HG03520 (cell line): ENCODE data around the gene GALNT7.

ENCODE experiments used
- ATAC-seq: cut with Tn5 transposase; IDR thresholded peaks from one replicate; pipeline ENCODE4 v1.9.1; 2021; ENCODE audit warnings: mild to moderate bottlenecking, moderate library complexity; ENCODE audit not compliant: unreplicated experiment

Gene GALNT7

DNA sequence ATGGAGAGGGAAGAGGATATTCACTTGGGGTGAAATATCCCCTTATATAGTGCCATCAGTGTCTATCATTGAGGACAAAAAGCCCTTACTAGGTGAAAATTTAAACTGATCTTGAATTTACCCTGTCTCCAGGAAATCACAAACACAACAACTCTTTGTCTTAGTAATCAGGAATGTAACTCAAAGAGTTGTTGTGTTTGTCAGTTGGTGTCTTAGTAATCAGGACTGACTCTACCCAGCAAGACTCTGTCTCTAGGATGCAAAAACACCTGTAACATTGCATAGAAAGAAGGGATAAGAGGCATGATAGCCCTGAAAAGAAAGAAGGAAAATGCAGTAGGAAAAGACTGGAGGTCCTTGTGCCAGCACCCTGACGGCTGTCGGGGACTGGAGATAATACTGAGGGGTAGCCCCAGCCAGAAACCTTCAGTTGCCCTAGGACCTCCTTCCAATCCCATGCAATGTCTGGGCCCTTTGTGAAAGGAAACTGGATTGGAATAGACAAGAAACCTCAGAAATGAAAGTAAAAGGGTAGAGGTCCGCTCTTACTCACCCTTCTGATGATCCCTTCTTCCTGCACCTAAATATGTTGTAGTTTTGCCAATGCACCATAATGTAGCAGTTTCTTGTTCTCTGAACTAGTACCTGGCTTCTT, 120.2 kb downstream of the GALNT7 start:
- ATAC-seq = peak; percentile 47

DNA sequence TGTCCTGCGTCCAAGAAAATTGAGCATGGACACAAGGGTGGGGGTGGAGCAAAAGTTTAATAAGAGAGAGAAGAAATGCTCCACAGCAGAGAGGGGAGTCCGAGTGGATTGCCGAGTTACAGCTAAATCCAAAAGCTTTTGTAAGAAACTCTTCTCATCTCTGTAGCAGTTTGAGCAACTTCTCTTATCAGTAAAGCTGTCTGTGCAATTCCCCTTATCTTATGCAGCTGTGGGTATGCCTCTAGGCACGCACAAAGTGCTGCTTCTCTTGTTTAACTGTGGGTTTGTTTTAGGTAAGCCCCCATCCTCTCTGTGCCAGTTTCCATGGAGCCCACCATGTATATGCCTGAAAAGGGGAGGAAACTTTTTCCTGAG, 120.7 kb downstream of the GALNT7 start:
- ATAC-seq = peak; percentile 18

- no peak for ATAC-seq
Observed at GRCh38 chr4:173291899-173292298, 123.3 kb downstream of the GALNT7 start.

- no peak for ATAC-seq
Observed at GRCh38 chr4:173293663-173294062, 125.1 kb downstream of the GALNT7 start.

DNA sequence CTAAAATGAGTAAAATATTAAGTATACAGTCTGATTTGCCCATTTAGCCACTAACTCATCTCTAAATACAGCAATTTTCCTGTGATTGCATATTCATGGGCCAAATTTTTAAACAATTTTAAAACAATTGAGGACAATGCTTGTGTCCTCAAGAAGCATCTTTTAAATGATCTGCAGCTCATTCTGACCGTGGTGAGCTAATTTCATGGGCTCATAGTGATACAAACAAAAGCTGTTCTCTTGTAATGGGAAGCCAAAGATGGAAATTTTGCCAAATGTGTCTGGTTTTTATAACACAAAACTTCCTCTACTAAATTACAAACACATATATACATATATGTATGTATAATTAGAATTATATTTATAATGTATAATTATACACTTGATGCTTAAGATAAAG, 125.8 kb downstream of the GALNT7 start:
- no peak for ATAC-seq

DNA sequence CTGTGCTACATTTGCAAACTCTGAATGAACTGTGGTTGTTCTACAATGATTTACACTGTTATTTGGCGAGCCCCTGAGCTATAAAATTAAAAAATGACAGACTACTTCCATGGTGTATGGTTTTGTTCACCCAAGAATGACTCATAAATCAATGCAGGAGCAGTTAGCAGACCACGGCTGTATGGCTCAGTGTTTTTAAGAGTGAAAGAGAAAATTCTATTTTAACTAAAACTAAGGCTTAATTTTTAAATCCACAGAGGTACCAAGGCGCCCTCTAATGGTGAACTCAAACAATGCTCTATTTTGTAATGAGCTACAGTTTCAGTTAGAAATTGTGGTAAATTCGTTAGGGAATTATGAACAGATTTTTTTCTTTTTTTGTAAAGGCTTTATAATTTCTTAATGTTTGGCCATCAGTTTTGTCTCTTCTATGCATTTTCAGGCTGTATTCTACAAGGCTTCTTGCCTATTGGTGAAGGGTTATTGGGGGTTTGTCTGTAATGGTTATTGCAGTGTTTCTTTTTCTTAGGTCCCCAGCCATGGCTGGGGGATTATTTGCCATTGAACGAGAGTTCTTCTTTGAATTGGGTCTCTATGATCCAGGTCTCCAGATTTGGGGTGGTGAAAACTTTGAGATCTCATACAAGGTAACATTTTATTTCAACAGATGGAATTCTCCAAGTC, 133.0 kb downstream of the GALNT7 start:
- peak; percentile 53 for ATAC-seq

GRCh38 chr4:173307778-173308177, 139.2 kb downstream of the GALNT7 start:
- ATAC-seq = no peak

DNA sequence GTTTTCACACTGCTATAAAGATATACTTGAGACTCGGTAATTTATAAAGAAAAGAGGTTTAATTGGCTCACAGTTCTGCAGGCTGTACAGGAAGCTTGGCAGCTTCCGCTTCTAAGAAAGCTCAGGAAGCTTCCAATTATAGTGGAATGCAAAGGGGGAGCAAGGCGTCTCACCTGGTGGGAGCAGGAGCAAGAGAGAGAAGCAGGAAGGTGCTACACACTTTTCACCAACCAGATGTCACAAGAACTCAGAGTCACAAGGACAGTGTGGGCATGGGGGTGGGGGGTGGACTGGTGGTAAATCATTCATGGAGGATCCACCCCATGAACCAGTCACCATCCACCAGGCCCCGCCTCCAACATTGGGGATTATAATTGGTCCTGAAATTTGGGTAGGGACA, 142.8 kb downstream of the GALNT7 start:
- no peak for ATAC-seq

- no peak for ATAC-seq
Observed at GRCh38 chr4:173314715-173315114, 146.1 kb downstream of the GALNT7 start.

DNA sequence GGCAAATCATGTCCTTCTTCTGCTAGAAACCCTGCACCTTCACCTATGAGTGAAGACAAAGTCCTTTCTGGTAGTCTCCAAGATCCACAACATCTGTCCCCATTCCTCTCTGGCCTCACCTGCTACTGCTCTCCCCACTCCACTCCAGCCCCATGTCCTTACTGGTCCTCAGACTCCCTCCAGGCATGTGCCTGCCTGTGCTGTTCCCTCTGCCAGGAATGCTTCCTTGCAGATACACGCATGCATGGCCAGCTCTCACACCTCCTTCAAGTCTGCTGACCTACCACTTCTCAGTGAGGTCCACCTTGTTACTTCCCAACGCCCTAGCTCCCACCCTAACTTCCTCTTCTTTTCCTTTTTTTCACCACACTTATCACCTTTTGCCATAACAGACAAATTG, 147.4 kb downstream of the GALNT7 start:
- no peak for ATAC-seq

- ATAC-seq = peak; percentile 54
Observed at GRCh38 chr4:173317004-173317403, 148.4 kb downstream of the GALNT7 start.

GRCh38 chr4:173318240-173318639, 149.6 kb downstream of the GALNT7 start:
- ATAC-seq = no peak

DNA sequence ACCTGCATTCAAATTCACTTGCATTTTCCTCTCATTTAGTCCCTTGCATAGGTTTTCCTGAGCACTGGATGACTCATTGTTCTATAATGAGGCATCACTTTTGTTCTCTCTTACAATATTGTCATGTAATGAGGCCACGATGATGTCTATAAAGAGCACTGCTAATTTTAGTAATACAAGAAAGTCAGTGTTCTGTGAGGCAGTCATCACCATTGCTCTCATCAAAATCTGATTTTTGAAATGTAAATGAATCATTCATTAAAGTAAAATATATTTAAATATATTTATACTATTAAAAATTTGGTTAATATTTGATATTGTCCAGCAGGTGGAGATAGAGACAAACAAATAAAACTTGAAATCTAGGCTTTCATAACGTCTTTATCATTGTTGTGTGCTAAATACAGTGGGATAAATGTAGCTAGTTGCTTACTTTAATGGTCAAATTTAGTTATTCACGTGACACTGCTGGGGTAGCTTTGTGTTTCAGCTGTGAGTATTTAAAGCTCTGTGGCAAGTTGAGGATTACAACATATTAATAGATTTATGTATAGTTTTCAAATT, 150.1 kb downstream of the GALNT7 start:
- no peak for ATAC-seq

DNA sequence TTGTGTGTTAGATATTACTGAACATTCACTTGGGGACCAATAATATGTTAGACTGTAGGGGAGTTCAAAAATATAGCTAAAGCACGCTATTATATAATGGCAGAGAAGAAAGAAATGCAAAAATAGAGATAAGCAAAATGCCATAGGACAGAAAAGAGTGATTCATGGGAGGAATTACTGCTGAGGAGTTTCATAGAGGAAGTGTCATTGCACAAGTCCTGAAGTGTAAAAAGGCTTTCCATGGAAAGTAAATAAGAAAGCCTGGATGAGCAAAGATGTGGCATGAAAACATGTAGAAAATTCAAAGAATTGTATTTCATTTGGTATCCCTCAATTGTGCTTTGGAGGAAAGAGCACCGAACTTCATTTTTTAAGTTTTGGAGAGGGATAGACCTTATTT, 151.1 kb downstream of the GALNT7 start:
- no peak for ATAC-seq

DNA sequence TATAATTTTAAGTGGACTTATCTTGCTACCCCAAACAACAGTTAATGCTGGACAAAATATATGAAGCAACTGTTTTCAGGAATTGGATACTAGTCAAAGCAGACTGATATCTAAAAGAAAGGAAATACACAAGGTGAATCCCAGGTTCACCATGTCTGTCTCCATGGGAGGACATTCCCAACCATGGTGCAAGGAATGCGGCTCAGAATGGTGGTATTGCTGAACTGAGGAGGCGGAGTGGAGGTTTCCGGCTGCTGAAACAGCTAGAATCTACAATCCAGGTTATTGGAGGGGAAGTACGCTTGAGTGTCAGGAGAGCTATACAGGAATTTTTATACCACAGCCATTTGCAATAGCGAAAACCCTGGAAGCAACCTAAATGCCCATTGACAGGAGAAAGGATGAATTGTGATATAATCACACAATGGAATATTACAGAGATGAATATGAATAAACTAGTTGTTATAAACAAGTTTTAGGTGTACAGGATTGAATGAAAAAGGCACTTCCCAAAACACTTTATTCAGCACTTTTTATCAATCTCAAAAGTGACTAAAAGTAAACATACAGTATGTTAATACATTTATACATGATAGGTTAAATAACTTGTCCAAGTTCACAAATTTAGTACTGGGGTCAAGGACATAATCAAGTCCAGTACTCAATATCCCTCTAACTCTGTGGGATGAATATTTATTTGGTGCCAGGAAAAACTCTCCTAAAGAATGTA, 156.6 kb downstream of the GALNT7 start:
- ATAC-seq = no peak

DNA sequence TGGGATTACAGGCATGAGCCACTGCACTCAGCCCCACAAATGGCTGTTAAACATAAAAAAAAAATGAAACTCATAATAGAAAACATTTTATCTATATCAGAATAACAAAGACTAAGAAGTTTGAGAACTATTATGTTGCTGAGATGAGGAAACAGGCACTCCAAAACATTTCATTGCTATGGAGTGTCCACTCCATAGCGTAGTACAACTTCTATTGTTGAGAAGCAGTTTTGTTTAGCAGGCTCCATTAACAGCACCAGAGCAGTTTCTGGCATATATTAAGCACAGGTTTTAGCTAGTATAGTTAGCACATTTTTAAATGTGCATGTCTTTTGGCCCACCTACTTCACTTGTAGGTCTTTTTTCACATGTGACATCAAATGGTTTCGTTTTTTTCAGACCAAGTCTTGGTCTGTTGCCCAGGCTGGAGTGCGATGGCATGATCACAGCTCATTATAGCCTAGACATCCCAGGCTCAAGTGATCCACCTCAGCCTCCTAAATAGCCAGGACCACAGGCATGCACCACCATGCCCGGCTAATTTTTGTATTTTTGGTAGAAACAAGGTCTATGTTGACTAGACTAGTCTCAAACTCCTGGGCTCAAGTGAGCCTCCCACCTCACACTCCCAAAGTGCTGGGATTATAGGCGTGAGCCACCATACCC, 159.8 kb downstream of the GALNT7 start:
- no peak for ATAC-seq

GRCh38 chr4:173330590-173330989, 162.0 kb downstream of the GALNT7 start:
- ATAC-seq = no peak

DNA sequence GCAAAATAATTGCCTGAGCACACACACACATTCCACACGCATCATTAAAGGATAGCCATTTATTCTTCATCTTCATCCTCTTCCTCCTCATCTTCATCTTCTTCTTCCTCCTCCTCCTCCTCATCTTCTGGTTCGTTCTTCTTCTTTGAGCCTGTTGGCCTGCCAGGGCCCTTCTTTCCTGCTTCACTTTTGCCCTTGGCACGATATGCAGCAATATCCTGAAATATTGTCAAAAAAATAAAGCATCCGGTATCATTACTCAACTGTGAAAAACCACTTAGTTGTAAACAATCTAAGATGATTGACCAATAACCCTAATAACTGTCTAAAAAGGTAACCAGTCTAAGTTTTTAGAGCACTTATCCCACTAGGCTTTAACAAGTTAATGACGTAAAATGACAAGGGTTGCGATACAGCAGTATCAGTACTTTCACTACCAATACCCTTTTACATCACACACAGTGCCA, 163.4 kb downstream of the GALNT7 start:
- ATAC-seq = no peak

DNA sequence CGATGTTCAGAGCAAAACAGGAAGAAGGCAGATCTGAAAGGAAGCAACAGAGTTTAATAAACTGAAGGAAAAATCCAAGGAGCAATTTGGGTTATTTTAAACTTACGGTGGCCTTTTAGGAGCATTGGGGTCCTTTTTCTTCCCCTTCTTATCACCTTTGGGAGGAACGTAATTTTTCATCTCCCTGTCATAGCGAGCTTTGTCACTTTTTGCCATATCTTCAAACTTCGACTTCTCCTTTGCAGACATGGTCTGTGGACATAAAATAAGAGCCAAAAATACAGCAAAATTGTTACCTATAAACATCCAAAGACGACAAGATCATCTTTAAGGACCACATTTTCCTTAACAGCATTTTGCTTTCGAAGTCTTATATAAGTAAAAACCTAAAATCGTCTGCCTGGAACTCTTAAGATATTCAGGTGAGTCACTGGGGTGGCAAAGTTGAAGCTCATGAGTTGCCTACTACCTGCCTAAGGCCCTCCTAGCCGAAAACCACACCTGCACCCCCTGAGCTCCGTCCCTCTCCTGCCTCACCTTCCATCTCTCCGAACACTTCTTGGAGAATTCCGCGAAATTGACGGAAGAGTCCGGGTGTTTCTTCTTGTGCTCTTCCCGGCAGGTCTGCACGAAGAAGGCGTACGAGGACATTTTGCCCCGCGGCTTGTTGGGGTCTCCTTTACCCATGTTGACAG, 164.5 kb downstream of the GALNT7 start:
- ATAC-seq = no peak

DNA sequence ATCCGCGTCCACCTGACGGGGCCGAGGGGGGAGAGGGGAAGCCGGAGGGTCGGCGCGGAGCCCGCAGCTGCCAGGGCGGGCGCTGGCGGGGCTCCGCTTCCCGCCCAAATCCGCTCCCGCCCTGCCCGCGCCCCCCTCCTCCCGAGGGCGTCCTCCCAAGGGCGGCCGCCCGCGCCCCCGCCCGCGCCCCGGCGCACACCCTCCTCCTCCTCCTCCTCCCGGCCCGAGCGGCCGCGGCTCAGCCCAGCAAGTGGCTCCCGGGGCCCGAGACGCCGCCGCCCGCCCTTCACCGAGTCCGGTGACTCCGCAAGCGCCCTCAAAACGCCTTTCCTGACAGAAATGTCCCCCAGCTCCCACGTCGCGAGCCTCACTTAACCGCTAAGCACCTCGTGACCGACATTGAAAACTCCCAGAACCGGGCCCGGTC, 165.1 kb downstream of the GALNT7 start:
- ATAC-seq = no peak
